HG02870 (cell line): ENCODE measurements around the gene AFAP1.

Experiments used
- ATAC-seq: cut with Tn5 transposase; IDR thresholded peaks from one replicate; pipeline ENCODE4 v1.9.1; 2021; ENCODE audit warnings: mild to moderate bottlenecking, moderate library complexity; ENCODE audit not compliant: unreplicated experiment

Gene AFAP1

DNA sequence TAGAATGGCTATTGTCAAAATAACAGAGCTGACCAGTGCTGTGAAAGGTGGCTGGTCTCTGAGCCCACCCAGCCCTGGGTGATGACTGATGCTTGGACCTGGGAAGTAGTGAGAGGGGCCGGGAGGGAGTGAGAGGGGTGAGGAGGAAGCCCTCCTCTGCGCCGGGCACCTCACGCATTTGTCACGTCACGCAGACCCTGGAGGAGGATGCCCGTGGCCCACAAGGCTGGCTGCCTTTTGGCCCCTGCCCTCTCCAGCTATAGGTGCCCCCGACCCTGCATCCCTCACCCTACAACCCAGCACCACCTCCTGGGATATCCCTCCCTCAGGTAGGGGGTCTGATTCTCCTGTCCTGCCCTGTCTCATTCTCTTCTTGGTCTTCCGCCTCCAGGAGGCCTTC is 207.4 kb downstream of the AFAP1 start:
- no peak for ATAC-seq

DNA sequence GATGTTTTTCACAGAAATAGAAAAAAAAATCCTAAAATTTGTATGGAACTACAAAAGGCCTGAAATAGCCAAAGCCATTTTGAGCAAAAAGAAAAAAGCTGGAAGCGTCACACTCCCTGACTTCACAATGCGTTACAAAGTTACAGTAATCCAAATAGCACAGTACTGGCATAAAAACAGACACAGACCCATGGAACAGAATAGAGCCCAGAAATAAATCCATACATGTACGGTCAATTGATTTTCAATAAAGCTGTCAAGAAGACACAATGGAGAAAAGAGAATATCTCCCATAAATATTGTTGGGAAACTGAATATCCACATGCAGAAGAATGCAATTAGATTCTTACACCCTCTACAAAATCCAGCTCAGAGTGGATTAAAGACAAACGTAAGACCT is 208.2 kb downstream of the AFAP1 start:
- no peak for ATAC-seq

DNA sequence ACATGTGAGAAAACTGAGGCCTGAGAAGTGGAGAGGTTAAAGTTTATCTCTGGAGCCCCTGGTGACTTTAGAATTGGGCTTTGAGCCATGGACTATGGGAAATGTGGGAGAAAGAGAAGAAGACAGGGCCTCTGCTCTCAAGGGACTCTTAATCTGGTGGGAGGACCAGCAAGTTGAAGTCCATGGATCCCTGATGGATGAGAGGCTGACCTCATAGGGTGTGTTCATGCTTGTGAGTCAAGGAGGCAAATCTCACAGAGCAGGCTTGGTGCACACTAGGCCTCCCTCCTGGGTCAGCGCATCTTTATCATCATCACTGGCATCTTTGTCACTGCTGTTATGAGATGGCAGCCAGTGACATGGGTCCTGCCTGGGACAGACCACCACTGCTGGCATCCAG is 211.9 kb downstream of the AFAP1 start:
- ATAC-seq, result no peak

DNA sequence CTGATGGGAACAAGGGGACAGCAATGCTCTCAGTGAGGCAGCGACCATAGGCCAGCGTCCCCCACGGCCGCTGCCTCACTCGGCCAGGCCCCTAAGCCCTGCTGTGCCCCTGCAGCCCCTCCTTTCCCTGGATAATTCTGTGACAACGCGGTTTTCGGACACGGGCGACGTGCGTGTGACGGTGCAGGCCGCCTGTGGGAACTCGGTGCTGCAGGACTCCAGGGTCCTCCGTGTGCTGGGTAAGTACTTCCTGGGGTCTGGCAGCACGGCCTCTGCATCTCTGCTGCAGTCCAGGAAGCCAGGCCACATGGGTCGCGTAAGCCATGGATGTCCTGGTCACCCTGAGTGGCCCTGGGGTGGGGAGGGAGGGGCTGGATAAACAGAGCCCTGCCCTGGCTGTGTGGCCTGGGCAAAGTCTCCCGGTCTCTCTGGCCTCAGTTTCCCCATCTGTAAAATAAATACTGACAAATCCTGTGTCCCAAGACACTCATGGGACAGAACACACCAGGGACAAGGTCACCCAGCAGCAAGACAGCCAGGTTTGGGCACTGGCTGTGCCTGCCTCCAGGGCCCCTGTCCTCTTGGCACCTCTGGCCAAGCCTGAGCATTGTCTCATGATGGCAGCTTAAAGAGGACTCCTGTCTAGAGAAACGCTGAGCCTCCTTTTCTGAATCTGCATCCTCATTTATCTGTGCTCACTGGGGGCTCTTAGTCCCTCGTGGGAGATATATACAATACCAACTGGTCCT is 212.8 kb downstream of the AFAP1 start:
- no peak for ATAC-seq

DNA sequence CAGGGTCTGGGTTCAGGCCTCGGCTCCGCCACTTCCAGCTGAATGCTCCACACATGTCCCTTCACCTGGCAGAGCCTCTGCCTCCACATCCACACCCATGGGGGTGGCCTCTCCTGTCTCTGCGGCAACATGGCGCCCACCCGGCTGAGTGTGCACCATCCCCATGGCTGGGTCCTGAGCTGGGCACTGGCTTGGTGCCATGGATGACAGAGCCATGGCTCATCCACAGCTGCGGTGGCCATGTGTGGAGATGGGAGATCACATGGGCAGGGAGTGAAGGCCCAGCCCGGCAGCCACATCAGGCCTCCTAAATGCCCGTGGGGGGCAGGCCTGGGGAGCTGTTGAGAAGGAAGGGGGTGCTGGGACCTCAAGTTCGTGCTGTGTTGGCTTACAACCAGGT is 213.7 kb downstream of the AFAP1 start:
- ATAC-seq, result no peak

DNA sequence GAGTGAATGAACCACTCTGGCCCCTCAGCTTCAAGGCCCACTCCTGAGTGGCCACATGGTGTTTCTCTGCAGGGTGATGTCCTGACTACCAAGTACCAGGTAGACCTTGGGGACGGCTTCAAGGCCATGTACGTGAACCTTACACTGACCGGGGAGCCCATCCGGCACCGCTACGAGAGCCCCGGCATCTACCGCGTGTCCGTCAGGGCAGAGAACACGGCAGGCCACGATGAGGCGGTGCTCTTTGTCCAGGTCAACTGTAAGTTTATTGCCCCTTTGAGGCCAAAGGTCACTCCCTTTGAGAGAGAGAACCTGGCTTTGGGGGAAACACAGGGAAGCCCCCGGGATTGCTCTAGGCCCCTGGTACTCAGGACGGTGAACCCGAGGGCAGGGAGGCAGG is 216.0 kb downstream of the AFAP1 start:
- ATAC-seq, result no peak

DNA sequence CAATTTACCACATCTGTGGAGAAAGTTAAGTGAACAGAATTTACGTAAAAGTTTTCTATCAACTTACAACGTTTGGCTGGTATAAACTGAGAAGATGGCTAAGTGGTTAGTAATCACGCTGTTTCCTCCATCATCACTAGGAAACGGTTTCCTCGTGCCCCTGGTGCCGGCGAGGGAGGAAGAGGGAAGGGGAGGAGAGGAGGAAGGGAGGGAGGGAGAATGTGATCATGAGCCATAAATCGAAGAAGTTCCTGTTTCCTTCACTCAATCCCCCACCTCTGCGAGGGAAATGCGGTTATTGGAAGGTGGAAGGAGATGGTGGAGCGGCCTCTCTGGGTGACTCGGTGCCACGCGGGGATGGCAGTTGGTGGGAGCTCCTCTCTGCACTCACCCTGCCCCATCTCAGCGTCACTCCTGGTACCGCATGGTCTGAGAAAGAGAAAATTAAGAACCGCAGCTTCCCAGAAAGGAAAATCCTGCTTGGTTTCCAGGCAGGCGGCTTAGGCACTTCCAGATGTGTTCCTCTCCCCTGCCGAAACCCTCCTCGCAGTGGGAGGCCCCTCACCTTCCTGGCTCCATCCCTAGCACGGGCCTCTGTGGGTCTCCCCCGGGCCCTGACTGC is 216.8 kb downstream of the AFAP1 start:
- no peak for ATAC-seq

DNA sequence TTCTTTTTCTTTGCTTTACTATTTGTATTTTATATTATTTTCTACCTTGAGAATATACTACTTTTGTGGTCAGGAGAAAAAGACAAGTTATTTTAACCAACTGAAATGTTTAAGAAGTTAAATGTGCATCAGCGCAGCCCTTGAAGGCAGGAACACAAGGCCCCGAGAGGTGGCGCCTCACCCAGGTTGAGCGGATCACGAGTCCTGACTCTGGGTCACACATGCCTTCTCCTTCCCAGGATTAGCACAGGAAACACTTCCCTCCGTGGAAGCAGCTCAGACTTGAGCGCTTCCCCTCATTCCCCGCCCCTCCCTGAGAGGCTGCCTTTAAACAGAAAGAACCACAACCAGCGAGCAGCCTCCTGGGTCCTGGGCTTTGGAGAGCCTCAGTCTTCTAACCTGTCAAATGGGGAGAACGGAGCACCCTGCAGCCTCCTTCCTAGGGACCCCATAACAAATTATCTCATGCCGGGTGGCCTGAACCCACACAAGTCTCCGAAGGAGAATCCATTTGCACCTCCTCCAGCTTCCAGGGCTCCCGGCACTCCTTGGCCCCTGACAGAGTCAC is 217.6 kb downstream of the AFAP1 start:
- ATAC-seq, result no peak

DNA sequence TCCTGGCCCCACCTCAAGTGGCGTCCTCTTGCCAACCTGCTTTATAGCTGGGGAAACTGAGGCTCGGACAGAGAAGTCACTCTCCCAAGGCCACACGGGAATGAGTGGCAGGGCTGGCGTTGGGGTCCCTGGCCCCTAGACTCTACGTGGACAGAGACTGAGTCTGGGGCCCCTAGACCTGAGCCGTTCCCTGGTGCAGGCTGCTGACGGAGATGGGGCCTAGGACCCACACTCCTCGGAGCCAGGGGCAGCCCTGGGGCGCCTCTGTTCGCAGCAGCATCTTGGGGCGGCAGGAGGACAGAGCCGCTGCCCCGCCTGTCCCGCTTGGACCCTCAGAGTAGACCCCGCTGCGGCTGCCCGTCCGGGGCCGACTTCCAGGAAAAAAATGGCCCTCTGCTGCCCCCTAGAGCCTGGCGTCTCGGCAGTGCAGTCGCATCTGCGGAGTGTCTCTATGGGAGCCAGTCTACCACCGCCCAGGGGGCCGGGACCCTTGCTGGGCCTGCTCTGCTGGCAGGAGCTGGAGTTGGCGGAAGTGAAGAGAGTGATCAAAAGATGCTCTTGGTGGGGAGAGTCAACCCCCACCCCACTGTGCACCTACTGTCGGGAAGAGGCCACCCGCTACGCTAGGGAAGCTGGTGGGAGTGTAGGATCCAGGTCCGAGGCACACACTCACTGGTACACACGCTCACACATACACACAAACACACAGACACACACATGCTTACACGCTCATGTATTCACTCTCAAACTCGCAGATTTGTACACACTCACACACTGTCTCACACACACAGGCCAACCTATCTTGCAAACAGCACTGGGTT is 220.1 kb downstream of the AFAP1 start:
- no peak for ATAC-seq

DNA sequence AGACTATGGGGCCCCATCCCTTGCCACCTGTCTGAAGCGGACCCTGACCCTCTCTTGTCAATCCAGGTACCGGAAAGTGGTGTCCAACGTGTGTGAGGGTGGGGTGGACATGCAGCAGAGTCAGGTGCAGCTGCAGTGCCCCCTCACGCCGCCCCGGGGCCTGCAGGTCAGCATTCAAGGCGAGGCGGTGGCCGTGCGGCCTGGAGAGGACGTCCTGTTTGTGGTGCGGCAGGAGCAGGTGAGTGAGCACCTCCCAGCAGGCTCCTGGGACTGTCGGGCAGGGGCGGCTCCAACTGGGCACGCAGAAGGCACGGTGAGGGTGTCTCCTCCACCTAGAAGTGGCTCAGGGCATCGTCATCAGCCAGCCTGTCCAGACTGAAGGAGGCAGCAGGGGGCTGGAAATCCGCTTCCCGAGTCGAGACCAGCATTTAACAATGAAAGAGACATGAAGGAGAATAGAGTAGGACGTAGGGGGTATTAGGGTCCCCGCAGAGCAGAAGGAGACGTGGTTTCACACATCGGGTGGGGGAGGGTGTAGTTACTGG is 221.6 kb downstream of the AFAP1 start:
- ATAC-seq, result no peak

DNA sequence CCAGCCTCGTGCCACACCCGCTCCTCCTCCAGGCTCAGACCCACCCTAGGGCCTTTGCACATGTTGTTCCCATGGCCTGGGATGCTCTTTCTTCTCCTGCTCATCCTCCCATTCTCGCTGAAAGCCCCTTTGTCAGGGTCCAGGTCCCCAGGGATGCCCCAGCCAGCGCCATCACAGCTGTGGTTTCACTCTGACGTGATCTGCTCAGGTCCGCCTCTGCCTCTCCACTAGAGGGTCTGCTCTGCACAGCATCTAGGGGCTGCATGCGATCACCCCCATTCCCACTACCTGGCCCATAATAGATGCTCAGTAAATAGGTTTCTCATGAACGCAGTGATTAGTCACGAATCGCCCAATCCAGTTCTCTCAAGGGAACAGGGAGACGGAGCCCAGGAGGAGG is 222.5 kb downstream of the AFAP1 start:
- no peak for ATAC-seq

DNA sequence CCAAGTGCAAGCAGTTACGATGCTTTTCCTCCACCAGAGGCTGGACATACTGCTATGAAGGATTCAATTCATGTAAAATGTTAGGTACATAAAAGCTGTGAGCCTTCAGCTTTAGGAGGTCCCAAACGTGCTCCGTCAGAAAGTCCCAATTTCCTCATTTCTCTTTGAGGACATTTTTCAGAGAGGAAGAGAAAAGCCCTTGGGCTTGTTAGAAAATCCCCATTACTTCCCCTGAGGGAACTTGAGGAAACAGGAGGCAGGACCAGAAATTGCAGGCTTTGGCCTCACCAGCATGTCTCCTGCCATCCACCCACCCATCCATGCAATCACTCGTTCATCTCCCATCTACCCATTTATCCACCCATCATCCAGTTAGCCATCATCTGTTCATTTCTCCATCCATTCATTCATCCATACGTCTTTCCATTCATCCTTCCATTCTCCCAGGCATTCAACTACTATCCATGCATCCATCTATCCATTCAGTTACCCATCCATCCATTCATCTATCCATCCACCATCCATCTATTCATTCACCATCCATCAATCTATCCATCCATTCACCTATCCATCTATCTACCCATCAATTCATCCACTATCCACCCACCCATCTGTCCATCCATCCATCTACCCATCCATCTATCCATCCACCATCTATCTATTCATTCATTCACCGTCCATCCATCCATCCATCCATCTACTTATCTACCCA is 223.5 kb downstream of the AFAP1 start:
- ATAC-seq, result no peak

DNA sequence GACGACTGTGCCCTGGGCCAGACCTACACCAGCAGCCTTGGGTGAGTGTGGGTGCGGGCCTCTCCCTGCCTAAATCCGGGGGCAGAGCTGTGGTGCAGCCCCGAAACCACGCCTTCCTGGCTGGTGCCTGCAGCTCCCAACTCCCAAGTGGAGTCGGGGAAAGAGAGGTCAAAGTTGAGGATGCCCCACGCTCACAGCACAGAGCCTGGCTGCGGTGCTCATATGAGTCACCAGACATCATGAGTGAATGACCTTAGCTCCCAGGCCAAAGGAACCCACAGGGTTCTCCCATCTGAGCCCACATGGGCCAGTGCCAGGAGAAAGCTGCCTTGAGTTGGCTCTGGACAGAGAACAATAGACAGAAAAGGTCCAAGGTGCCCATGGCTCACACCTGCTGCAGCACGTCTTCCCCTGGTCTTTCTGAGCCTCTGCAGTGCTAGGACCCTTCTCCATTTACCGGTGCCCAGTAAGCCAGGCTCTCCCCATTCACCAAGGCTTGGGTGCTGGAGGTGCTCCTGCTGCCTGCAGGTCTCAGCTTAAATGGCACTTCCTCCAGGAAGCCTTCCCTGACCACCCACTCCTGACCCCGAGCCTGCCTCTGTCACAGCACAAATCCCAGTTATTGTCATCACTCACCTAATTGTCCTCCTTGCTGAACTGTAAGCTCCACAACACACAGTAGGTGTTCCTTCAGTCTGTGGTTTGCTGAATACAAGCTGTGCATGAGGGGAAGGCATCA is 224.2 kb downstream of the AFAP1 start:
- no peak for ATAC-seq

DNA sequence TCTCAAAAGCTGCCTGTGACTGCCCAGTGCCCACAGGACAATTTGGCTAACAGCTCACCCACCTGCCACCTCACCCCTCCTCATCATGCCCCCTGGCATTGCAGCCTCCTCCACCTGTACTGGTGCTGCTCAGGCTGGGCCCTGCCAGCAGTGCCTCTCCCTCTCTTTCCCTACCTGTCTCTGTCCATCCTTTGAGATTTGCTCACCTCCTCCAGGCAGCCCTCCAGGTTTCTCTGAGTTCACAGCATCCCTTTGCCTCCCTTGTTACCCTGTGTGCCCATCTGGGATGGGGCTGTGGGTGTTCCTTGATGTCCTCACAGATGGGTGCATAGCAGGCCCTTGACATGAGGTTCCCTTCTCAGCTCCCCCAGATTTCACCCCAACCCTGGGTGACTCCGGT is 224.9 kb downstream of the AFAP1 start:
- no peak for ATAC-seq

DNA sequence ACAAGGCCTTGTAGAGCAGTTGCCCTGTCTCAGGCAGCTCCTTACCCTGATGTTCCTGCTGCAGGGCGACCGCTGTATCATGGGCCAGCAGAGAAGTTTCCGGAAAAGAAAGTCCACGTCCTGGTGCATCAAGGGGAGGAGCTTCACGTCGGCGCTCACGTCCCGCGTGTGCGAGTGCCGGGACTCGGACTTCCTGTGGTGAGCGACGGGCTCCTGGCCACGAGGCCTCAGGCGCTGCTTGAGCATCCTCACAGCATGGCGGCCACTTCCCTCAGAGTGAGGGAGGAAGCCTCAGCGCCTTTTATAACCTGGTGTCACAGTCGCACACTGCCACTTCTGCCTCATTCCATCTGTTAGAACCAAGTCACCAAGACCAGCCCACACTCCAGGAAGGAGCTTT is 225.5 kb downstream of the AFAP1 start:
- no peak for ATAC-seq

DNA sequence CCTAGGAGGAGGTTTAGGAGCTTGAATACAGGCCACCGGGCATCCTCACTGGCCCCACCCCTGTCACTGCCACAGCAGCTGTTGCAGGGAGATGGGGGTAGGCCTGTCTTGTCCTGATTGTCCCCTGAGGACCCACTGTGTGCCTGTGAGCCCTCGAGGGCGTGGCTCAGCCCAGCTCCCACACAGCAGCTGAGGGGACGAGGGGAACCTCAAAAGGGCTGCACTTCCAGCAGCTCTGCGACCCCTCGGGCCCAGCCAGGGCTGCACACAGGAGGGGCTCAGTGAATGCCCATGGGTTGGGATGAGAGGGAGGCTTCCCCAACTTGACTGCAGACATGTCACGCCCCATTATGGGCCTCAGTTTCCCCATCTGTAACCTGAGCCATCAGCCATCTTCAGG is 225.9 kb downstream of the AFAP1 start:
- no peak for ATAC-seq

DNA sequence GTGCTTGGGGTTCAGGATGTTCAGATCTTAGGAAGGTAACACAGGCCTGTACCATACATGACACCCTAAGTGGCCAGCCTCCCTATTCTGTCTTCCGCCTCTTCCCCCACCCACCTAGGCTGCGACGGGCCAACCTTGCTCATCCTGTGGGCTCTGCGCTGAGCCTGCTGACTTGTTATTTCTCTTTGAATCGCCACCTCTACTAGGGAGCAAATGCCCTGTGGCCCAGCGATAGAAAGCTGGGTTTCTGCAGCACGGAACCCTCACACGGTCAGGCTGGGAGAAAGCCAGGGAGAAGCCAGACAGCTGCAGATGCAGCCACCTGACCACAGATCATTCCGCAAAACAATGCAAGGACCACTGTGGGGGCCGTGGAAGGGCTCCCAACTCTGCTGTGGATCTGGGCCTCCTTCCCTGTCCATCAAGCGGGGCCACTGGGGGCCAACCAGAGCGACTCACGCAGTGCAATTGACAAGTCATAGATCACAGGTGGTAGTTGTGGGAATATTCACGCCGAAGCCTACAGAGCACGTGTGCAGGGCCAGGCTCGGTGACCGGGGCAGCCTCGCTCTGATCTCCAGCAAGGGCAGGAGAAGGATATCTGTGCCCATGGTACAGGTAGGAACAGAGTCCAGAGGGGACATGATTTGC is 227.5 kb downstream of the AFAP1 start:
- ATAC-seq, result no peak

DNA sequence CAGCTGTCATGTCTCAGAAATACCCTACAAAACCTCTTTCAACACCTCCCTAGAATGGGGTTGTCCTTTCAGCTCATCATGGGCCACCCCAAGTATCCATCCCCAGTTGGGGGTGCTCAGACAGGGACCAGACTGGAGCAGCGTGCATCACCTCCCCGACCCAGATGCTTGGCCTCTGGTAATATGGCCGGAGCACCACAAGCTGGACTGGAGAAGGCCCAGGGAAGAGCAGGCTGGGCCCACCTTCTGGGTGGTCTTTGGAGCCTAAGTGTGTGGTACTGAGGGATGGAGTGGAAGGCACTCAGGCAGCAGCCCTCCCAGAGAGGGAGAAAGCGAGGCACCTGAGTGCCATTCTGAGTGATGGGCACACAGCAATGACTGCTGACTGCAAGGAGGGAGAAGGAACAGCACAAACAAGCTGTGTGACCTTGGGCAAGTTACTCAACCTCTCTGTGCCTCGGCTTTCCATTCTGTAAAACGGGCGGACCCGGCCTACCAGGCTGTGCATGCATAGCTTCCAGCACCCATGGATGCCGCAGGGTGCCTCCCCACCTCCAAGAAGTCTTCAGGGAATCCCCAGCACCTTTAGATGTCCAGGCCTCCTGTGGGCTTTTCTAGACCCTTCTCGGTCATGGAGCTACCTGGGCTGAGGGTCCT is 228.2 kb downstream of the AFAP1 start:
- ATAC-seq, result no peak
